ENCODE measurements around the gene PI4KA.
"Not testable (repeated sequence)": the region's sequence is repeated elsewhere in the genome, so short reads cannot be mapped to it uniquely, and the experiment has no call there.

Gene PI4KA

DNA sequence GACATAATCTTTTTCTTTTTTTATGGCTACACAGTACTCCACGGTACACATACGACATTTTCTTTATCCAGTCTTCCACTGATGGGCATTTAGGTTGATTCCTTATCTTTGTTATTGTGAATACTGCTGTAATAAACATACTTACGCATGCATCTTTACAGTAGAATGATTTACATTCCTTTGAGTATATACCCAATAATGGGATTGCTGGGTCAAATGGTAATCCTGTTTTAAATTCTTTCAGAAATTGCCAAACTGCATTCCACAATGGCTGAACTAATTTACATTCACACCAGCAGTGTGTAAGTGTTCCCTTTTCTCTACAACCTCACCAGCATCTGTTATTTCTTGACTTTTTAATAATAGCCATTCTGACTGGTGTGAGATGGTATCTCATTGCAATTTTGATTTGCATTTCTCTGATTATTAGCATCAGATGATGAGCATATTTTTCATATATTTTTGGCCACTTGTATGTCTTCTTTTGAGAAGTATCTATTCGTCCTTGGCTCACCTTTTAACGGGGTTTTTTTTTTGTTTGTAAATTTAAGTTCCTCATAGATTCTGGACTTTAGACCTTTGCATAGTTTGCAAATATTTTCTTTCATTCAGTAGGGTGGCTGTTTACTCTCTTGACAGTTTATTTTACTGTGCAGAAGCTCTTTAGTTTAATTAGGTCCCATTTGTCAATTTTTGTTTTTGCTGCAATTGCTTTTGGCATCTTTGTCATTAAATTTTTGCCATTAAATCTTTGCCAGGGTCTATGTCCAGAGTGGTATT lies 32.0 kb downstream of the PI4KA start:
- DNase-seq (ENCODE audit: low read depth, low spot score); H3K4me3 ChIP-seq (ENCODE audit: low read length): not testable (repeated sequence)

DNA sequence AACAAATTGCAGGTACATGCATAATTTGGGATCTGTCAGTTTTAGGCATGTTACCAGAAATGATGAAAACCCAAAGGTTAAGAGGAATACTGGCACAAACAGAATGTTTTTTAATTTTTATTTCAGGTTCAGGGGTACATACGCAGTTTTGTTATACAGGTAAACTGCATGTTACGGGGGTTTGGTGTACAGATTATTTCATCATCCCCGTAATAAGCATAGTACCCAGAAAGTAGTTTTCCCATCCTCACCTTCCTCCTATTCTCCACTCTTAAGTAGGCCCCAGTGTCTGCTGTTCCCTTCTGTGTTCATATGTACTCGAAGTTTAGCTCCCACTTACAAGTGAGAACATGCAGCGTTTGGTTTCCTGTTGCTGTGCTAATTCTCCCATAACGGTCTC lies 33.0 kb downstream of the PI4KA start:
- no peak overlapping the region for H3K4me3 ChIP-seq (ENCODE audit: low read length)
- no peak for DNase-seq (ENCODE audit: low read depth, low spot score)

DNA sequence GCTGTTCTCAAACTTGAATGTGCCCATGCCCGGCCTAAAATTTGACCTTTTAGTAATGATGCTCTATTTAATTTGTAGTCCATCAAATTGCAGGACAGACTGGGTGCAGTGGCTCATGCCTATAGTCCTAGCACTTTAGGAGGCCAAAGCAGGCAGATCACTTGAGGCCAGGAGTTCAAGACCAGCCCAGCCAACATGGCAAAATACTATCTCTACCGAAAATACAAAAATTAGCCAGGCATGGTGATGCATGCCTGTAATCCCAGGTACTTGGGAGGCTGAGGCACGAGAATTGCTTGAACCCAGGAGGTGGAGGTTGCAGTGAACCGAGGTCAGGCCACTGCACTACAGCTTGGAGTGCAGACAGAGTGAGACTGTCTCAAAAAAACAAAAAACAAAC lies 33.4 kb downstream of the PI4KA start:
- not testable (repeated sequence) for DNase-seq (ENCODE audit: low read depth, low spot score); H3K4me3 ChIP-seq (ENCODE audit: low read length)

DNA sequence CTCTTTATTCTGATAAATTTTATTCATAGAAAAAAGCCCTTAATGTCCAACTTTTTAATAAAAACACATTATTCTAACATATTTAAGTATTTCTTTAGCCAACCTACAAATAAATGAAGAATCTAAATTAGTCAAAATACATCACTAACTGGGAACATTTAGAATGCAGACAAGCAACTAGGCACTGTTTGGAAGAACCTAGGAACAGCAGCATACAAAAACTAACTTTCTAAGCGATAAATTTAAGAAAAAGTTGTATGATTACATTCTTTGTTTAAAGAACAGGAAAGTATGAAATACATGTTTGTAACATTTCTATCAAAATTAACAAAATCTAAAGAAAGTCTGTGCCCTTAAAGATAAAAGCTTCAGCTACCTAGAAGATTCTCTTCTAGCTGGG lies 35.3 kb downstream of the PI4KA start:
- DNase-seq (ENCODE audit: low read depth, low spot score): no peak
- H3K4me3 ChIP-seq (ENCODE audit: low read length): no peak overlapping the region

DNA sequence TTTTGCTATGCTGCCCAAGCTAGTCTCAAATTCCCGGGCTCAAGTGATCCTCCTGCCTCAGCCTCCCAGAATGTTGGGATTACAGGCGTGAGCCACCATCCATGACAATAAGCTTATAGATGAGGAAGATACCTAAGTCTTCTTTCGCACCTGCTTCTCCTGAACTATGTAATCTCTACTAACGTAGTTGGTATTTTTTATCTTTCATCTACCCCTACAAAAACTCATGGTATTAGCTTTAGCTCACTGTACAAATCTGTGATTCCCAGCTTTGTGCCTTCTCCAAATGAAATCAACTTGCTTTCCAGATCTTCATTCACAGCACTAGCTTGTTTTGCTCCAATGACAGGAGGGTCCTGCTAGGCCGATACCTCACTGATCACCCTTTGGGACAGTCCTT lies 36.4 kb downstream of the PI4KA start:
- H3K4me3 ChIP-seq (ENCODE audit: low read length): no peak overlapping the region
- DNase-seq (ENCODE audit: low read depth, low spot score): no peak

DNA sequence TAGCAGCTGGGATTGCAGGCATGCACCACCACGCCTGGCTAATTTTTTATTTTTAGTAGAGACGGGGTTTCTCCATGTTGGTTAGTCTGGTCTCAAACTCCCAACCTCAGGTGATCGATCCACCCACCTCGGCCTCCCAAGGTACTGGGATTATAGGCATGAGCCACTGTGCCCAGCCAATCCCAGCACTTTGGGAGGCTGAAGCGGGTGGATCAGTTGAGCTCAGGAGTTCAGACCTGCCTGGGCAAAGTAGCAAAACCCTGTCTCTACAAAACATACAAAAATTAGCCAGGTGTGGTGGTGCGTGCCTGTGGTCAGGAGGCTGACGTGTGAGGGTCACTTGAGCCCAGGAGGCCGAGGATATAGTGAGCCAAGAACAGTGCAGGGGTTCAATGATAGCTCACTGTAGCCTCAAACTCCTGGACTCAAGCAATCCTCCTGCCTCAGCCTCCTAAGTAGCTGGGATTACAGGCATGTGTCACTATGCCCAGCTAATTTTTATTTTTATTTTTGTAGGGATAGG lies 36.8 kb downstream of the PI4KA start:
- not testable (repeated sequence) for H3K4me3 ChIP-seq (ENCODE audit: low read length); DNase-seq (ENCODE audit: low read depth, low spot score)

DNA sequence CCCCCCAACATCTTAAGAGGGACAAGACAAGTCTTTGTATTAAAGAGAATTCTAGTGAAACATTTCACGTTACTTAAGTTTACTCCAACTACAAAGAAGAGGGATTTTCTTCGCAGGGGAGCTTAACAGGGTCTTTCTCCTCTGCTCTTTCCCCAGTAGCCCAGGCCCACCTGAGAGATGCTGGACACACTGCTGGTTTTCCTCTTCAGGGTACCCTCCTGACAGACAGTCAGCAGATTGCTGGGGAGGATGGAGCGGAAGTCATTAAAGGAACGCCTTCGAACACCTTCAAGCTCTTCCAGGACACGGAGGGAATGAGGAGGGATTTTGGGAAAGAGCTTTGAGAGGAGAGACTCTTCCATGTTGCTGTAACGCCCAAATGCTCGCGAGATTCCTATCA lies 39.1 kb downstream of the PI4KA start:
- DNase-seq (ENCODE audit: low read depth, low spot score): no peak
- no peak overlapping the region for H3K4me3 ChIP-seq (ENCODE audit: low read length)

DNA sequence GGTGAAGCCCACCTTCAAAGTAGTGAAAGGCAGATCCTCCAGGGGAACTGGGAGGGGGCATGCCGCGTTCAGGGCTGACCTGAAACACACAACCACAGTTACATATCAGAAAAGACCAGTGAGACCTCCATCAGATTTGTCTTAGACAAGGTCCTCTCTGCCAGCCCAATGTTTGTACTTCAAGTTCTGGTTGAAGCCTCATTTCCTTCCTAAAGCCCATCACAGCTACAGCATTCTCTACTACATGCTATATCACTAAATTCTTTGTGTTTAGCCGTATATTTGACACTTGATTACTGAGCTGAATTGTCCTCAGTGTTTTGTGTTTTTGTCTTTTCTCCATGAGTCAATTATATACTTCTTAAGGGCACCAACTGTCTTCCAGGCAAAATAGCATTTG lies 40.1 kb downstream of the PI4KA start:
- no peak overlapping the region for H3K4me3 ChIP-seq (ENCODE audit: low read length)
- DNase-seq (ENCODE audit: low read depth, low spot score): no peak

DNA sequence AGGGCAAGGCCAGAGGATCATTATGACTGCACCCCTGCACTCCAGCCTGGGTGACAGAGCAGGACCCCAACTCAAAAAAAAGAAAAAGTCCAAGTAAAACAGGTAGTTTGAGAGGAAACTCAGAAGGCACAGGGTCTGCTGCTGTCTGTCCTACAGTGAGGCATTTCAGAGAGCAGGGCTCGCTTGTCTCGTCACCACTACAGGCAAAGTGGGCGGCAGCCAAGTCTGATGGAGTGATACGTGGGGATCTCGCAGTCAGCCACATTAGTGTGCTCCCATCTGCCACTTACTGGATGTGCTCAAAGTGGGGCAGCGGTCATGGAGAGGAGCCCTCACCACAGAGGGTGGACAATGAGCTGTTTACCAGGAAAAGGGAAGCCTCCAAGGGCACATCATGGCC lies 42.1 kb downstream of the PI4KA start:
- no peak overlapping the region for H3K4me3 ChIP-seq (ENCODE audit: low read length)
- no peak for DNase-seq (ENCODE audit: low read depth, low spot score)

DNA sequence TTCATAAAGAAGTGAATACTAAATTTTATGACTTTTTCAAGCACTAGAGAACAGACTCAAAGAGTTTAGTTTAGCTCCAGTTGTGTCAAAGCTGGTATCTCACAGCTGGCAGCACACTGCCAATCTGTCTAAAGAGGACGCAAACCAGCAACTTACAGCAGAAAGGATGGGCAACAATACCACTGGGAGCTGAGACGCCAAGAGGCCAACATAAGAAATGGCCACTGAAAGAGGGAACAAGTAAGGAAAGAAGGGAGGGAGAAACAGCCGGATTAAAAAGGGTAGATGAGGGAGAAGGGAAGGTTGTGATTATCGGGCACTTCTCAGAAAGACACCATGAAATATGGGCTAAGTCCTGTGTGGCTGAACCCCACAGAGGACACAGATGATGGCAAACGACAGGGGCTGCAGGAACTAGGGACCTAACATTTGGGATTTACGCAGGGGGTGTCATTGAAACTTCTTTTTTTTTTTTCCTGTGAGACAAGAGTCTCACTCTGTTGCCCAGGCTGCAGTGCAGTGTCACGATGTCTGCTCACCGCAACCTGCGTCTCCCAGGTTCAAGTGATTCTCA lies 43.0 kb downstream of the PI4KA start:
- no peak for DNase-seq (ENCODE audit: low read depth, low spot score)
- no peak overlapping the region for H3K4me3 ChIP-seq (ENCODE audit: low read length)

DNA sequence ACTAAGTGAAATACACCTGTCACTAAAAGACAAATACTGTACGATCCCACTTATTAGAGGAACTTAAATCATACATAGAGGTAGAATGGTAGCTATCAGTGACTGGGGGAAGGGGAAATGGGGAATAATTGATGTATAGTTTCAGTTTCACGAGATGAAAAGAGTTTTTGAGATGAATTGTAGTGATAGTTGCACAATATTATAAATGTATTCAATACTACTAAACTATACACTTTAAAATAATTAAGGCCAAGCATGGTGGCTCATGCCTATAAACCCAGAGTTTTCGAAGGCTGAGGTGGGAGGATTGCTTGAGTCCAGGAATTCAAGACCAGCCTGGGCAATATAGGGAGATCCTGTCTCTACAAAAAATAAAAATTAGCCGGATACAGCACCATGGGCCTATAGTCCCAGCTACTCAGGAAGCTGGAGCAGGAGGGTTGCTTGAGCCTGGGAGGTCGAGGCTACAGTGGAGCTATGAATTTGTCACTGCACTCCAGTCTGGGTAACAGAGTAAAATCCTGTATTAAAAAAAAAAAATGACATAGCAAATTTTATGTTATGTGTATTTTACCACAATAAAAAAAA lies 44.3 kb downstream of the PI4KA start:
- H3K4me3 ChIP-seq (ENCODE audit: low read length): no peak overlapping the region
- no peak for DNase-seq (ENCODE audit: low read depth, low spot score)

DNA sequence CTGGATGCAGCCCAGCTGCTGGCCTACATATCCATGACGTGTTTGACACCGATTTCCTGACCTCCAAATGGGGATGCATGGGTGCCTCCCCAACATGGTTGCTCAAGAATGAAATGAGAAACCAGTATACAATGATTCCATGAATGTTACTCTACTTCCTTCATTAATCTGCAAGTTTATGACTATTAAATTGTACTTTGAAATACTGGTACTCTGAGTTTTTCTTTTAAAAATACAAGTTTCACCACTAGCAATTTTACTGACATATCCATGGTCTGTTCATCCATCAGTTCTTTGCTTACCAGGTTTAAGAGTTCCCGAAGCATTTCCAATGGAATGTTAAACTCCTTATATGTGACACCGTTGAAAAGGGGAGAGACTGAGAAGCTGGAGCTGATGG lies 45.6 kb downstream of the PI4KA start:
- no peak overlapping the region for H3K4me3 ChIP-seq (ENCODE audit: low read length)
- DNase-seq (ENCODE audit: low read depth, low spot score): no peak

DNA sequence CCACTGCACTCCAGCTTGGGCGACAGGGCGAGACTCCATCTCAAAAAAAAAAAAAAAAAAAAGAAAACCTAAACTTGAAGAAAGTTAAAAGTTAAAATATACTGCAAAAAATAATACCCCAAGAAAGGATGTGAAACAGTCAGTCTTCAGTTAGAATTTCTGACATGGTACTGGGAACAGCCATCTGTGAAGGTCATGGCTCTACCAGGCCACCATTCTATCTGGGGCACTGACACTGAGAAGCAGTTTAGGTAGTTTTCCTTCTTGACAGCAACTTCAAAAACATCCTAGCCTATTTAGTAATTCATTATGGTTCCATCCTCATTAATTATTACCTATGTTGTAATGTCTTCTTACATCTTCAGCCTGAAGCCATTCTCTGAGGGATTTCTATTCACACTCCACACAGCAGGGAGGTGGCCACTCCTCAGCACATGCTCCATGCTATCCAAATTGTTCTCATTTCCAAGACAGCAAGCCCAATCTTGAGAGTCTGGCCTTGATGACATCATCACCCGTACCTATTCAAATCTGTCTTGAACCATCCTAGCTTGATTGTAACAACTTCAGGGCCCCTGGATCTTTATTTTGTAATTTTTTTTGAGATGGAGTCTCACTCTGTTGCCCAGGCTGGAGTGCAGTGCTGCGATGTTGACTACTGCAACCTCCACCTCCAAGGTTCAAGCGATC lies 46.5 kb downstream of the PI4KA start:
- no peak overlapping the region for H3K4me3 ChIP-seq (ENCODE audit: low read length)
- DNase-seq (ENCODE audit: low read depth, low spot score): no peak

DNA sequence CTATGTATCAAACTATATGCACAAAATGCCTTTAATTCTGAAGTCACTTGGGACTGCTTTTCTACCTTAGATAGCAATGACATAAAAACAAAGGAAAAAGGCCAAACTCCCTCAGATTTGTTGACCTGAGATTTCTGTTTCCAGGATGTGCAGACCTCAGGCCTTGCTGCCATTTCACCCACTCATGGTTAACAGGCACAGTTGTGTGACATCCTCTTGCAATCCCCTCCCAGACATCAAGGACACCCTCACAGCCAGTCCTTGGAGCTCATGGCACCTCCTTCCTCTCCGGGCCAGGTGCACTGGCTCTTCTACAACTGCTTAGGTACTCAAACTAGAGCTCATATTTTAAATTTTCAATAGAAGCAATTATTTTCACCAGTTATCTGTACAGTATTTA lies 47.4 kb downstream of the PI4KA start:
- peak; percentile 39 for DNase-seq (ENCODE audit: low read depth, low spot score)
- H3K4me3 ChIP-seq (ENCODE audit: low read length): no peak overlapping the region

DNA sequence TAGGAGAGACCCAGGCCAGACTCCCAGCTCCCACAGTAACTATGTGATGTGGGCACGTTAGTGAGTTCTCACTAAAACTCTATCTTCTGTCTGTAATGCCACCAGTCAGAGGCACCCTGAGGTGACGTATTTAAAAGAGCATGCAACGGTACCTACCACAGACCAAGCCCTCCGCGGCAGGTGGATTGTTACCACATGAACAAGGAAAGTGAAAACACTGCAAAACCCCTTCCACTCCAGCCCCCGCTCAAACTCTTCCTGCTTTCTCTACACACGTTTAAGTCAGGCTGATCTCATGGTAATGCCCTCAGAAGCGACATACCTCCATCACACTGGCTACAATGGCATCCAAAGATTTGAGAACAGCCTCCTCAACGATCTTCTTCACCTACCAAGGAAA lies 48.0 kb downstream of the PI4KA start:
- DNase-seq (ENCODE audit: low read depth, low spot score): peak; percentile 93
- H3K4me3 ChIP-seq (ENCODE audit: low read length): no peak overlapping the region; the same call in 1 of the 2 replicates

DNA sequence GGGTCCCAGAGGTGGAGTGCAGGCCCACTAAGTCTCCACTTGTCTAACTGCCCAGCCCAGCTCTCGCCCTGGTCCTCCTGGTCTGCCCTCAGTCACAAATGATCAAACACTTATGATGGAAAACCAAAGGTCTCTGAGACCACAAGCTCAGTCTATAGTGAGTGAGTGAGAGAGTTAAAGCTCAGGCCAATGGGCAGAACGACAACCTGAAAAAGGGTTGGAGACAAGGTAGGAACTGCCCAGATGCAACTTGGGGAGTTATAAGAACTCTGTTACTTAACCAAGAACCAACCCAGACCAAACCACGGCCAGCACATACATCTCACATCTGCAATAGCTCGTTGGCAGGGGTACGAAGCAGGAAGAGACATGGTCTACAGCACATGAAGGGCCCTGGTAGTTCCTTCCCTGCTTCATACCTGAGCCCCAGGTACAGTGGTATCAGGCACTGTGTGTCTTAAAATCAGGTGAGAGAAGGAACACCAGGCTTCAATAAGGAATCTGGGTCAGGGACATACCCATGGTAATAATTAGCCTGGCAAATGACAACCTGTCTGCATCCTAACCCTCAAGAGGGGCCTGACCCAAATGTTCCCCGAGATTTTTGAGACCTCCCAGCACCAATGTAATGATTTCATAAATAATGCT lies 48.9 kb downstream of the PI4KA start:
- no peak overlapping the region for H3K4me3 ChIP-seq (ENCODE audit: low read length)
- DNase-seq (ENCODE audit: low read depth, low spot score): no peak

DNA sequence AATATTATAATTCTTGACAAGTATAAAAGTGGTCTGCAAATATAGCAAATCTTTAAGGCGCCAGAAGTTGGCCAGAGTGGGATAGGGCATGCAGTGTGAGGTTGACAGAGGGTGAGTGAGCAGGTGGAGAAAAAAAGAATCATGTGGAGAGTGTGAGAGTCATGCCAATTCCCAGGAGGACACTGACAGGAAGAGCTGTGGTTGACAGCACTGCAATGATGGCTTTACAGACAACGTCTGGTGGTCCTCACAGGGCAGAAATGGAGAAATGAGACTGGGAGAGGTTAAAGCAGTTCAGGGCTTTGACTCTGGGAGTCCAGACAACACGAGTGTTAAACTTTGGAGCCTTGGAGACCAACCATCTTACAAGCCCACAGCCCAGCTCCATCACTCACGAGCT lies 49.8 kb downstream of the PI4KA start:
- DNase-seq (ENCODE audit: low read depth, low spot score): no peak
- no peak overlapping the region for H3K4me3 ChIP-seq (ENCODE audit: low read length)

DNA sequence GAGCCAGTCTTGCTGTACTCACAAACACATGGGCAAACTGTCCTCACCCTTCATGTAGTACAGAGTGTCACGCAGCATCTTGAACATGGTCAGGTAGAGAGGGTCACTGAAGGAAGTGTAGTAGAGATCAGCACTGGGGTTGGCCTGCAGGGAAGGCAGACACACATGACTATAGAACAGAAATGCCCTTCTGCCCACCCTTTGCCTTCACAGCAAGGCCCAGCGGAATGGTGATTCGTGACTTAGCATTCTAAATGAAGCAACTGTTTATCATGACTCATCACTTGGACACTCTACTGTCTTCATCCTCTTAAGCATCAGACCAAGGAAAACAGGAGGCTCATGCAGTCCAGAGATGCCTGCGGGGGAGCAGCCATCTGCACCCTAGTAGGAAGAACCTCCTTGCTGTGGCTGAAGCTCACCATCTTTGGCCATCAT lies 51.3 kb downstream of the PI4KA start:
- H3K4me3 ChIP-seq (ENCODE audit: low read length): no peak overlapping the region
- DNase-seq (ENCODE audit: low read depth, low spot score): no peak

DNA sequence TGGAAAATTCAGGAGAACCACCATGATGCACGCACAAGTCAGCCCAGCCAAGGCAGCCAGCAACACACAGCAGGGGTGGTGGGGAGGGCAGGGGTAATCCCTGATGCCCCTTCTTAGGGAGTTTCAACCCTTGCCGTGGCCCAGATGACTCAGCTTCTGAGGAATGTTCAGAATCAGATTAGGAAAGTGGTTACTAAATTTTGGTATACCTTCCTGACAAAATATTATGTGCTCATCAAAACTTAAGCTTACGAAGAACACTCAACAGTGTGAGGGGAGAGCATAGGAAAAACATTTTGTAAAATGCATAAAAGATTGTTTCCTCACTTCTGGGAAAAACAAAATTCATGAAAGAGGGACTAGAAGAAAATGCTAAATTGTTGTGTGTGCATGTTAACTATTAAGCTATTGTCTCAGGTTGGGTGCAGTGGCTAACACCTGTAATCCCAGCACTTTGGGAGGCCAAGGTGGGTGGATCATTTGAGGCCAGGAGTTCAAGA lies 52.6 kb downstream of the PI4KA start:
- no peak overlapping the region for H3K4me3 ChIP-seq (ENCODE audit: low read length)
- DNase-seq (ENCODE audit: low read depth, low spot score): no peak

Data from Jurkat, Clone E6-1 (cell line).